ENCODE measurements around the gene KRTAP5-6.

KRTAP5-6 gene

GRCh38 chr11:1696608-1697570 lies at the start of gene KRTAP5-6:
TSS of gene KRTAP5-6 (plus strand) at chr11:1697195. CDS start at chr11:1697246, 51 bp downstream.
- TF ChIP-seq CTCF (IDR thresholded peaks at IDR 0.05; ENCODE audit: borderline replicate concordance, insufficient read depth, low read depth, low read length) = no peak
- no peak within 1 kb of the TSS for H3K4me3 ChIP-seq (ENCODE audit: low read depth, low read length)

- H3K4me3 ChIP-seq (ENCODE audit: low read depth, low read length) = no peak overlapping the region
- TF ChIP-seq CTCF (IDR thresholded peaks at IDR 0.05; ENCODE audit: borderline replicate concordance, insufficient read depth, low read depth, low read length) = no peak
These were observed 48.9 kb upstream of the KRTAP5-6 start for GRCh38 chr11:1647901-1648652.

GRCh38 chr11:1648653-1649420 lies 48.2 kb upstream of the KRTAP5-6 start:
- TF ChIP-seq CTCF (IDR thresholded peaks at IDR 0.05; ENCODE audit: borderline replicate concordance, insufficient read depth, low read depth, low read length) = no peak
- no peak overlapping the region for H3K4me3 ChIP-seq (ENCODE audit: low read depth, low read length)

- H3K4me3 ChIP-seq (ENCODE audit: low read depth, low read length) = no peak overlapping the region
- TF ChIP-seq CTCF (IDR thresholded peaks at IDR 0.05; ENCODE audit: borderline replicate concordance, insufficient read depth, low read depth, low read length) = no peak
These were observed 46.7 kb upstream of the KRTAP5-6 start for GRCh38 chr11:1650034-1650917.

GRCh38 chr11:1650918-1651262 lies 46.1 kb upstream of the KRTAP5-6 start:
- H3K4me3 ChIP-seq (ENCODE audit: low read depth, low read length) = no peak overlapping the region
- no peak for TF ChIP-seq CTCF (IDR thresholded peaks at IDR 0.05; ENCODE audit: borderline replicate concordance, insufficient read depth, low read depth, low read length)

GRCh38 chr11:1651411-1651980 lies 45.5 kb upstream of the KRTAP5-6 start:
- no peak for TF ChIP-seq CTCF (IDR thresholded peaks at IDR 0.05; ENCODE audit: borderline replicate concordance, insufficient read depth, low read depth, low read length)
- no peak overlapping the region for H3K4me3 ChIP-seq (ENCODE audit: low read depth, low read length)

Data from GM12875 (cell line).